Lung (tissue), 12 donors: ENCODE data around the gene CHD6. TPM values are rescaled to one million over a fixed set of nuclear protein-coding genes. Genes with fewer than 3 reads are reported as not detected.

Experiments
- ATAC-seq: fragments of 200-7000 bp; cut with Tn5 transposase; one replicate; pipeline ENCODE4 v1.9.1; 2020; ENCODE audit warnings: moderate number of reproducible peaks; ENCODE audit not compliant: insufficient read depth, low FRiP score
- DNase-seq, 3 donors: peaks; one replicate each; pipeline ENCODE4 v3.0.0-alpha.2; 2013 to 2017
- H3K27ac ChIP-seq, 2 donors: one replicate each; pipeline ENCODE4 v1.5.1; 2013; ENCODE audit warnings: mild to moderate bottlenecking in 2 of 2, moderate library complexity in 2 of 2, control low read depth in 1 of 2, inconsistent platforms in 1 of 2, low read depth in 1 of 2, low read length in 1 of 2
- H3K27me3 ChIP-seq, 3 donors: one replicate each; pipeline ENCODE4 v1.5.1; 2013; ENCODE audit warnings: low read length in 2 of 3; ENCODE audit not compliant: control insufficient read depth in 3 of 3, insufficient read depth in 3 of 3
- H3K36me3 ChIP-seq, 4 donors: one replicate each; pipeline ENCODE4 v1.5.1; 2013; ENCODE audit warnings: low read length in 4 of 4, mild to moderate bottlenecking in 1 of 4, moderate library complexity in 1 of 4; ENCODE audit not compliant: control insufficient read depth in 4 of 4, insufficient read depth in 4 of 4
- H3K4me1 ChIP-seq, 5 donors: one replicate each; pipeline ENCODE4 v1.5.1; 2013; ENCODE audit warnings: low read length in 5 of 5, mild to moderate bottlenecking in 2 of 5, moderate library complexity in 1 of 5; ENCODE audit not compliant: control insufficient read depth in 5 of 5, insufficient read depth in 5 of 5
- H3K4me3 ChIP-seq: one replicate; pipeline ENCODE4 v1.5.1; 2013; ENCODE audit warnings: mild to moderate bottlenecking, control low read depth, moderate library complexity
- H3K9ac ChIP-seq, 2 donors: one replicate each; pipeline ENCODE4 v1.5.1; 2013; ENCODE audit warnings: low read length in 2 of 2, control low read depth in 1 of 2; ENCODE audit not compliant: insufficient read depth in 1 of 2
- H3K9me3 ChIP-seq, 4 donors: one replicate each; pipeline ENCODE4 v1.5.1; 2013; ENCODE audit warnings: low read length in 3 of 4, mild to moderate bottlenecking in 1 of 4, moderate library complexity in 1 of 4; ENCODE audit not compliant: control insufficient read depth in 4 of 4, insufficient read depth in 3 of 4
- CTCF ChIP-seq: IDR thresholded peaks from 2 replicates; pipeline ENCODE4 v1.5.1; 2012; ENCODE audit warnings: mild to moderate bottlenecking; ENCODE audit errors: control extremely low read depth, extremely low read depth
- WGBS, 2 donors: extraction: QIAGEN DNeasy Blood & Tissue Kit; methylation state at CpG; one replicate each; pipeline ENCODE4 v1.1.7; 2013; 5-methylcytosine and 5-hydroxymethylcytosine counted together
- polyA plus RNA-seq, 2 donors: library from polyadenylated mRNA; stranded (reverse); fragments of 200-250 nt; gene quantifications; one replicate each; pipeline ENCODE4 v1.2.1, GENCODE V29; 2013
- total RNA-seq, 2 donors: library from RNA; depleted of rRNA in 1 of 2; stranded (reverse); fragments of >200 nt in 1 of 2; gene quantifications; one replicate each; pipeline ENCODE4 v1.2.1, GENCODE V29; 2014 to 2021
- donor health status: control.
- donor health status: control.
- donor health status: Bipolar disorder and iron deficiency.
- donor health status: healthy.
- donor health status: DM: yes; HTN: yes; CAD: no.

The CHD6 gene
- total and polyA plus RNA-seq, 4 donors = 5.0 to 95.3 (median 21.0) TPM

- H3K4me3 ChIP-seq = no peak overlapping the region
- ATAC-seq (no peak), DNase-seq (no peak)
- H3K9me3 ChIP-seq = peaks cover 0 to 46% (median 15%) of the 10 kb centered on the region in 4 donors
- peaks cover 0 to 9% (median 0%) of the 10 kb centered on the region in 5 donors for H3K4me1 ChIP-seq
- H3K9ac ChIP-seq = no peak overlapping the region
- no peak for TF ChIP-seq CTCF
- no peak overlapping the region for H3K27ac ChIP-seq
- H3K36me3 ChIP-seq = peaks cover 0 to 15% (median 4%) of the 10 kb centered on the region in 4 donors
- H3K27me3 ChIP-seq = no peaks in the 10 kb centered on the region
- 62 to 78% methylated on average over 3 of the region's 3 CpGs for WGBS, 2 donors
Measured at GRCh38 chr20:41599699-41600104, 18.5 kb downstream of the CHD6 start.

DNA sequence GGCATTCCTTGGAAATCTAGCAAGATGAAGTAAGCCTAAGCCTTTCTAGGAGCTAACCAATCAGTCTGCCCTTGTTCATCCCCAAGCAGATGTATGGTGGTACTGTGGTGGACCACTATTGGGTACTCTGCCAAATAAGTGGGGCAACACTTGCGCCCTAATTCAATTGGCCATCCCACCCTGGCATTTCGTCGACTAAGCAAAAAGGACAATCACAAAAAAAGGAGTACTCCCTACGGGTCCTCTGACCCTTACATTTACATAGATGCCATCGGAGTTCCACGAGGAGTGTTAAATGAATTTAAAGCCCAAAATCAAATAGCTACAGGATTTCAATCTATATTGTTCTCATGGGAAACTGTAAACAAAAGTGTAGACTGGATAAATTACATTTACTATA lies 19.5 kb downstream of the CHD6 start:
- Histone ChIP-seq H3K27me3 (no peaks in the 10 kb centered on the region), H3K9ac (no peak overlapping the region), H3K4me1 (peaks cover 0 to under 1% (median 0%) of the 10 kb centered on the region in 5 donors), H3K27ac (no peak overlapping the region), H3K9me3 (peaks cover 0 to 51% (median 16%) of the 10 kb centered on the region in 4 donors), H3K4me3 (no peak overlapping the region), H3K36me3 (peaks cover 0 to 19% (median 5%) of the 10 kb centered on the region in 4 donors)
- TF ChIP-seq CTCF = no peak
- DNase-seq (no peak), ATAC-seq (no peak)
- WGBS, 2 donors = 98 to 99% methylated on average over 6 of the region's 6 CpGs

DNA sequence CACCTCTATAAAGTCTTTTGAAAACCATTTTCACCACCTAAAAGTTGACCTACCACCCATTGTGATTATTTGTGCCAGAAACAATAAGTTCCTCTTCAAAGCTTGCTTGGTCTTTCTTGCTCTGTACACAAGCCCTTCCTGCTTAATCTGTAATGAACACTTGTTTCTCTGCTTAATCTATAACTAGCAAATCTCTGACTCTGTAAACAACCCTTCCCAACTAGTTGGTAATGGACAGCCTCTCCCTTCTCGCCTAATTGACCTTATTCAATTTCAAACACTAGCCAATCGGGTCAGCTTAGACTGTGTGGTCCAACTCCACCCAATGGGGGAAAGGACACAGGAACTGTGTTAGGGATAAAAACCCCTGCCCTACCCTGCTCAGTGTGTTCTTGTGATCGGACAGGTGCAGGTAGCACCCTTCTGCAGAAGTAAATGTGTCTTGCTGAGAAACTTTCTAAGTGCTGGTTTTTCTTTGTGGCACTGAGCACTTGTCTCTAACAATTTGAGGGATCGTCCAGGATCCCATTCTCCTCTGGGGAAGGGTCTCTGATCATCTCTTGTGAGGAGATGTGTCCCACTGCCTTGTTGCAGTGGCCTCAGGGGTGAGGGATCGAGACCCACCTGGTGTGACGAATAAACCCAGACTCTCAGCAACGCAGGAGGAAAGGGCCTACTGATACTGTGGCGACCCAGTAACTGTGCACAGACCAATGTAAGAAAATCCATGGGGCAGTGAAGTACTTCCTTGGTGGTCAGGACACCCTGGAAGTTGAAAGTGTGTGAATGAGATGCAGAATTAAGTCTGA lies 23.5 kb downstream of the CHD6 start:
- no peak overlapping the region for H3K9ac ChIP-seq
- WGBS, 2 donors = 97 to 98% methylated on average over 8 of the region's 8 CpGs
- peaks cover 0 to 8% (median 5%) of the 10 kb centered on the region in 4 donors for H3K36me3 ChIP-seq
- peaks cover 0 to 2% (median 0%) of the 10 kb centered on the region in 5 donors for H3K4me1 ChIP-seq
- H3K9me3 ChIP-seq = peaks cover 0 to 36% (median 9%) of the 10 kb centered on the region in 4 donors
- ATAC-seq (no peak), DNase-seq (no peak)
- no peak for TF ChIP-seq CTCF
- no peak overlapping the region for H3K4me3 ChIP-seq
- H3K27ac ChIP-seq = no peak overlapping the region
- H3K27me3 ChIP-seq = no peaks in the 10 kb centered on the region
